ENCODE measurements around the gene BRSK1. TPM values are rescaled to one million over a fixed set of nuclear protein-coding genes. Genes with fewer than 3 reads are reported as not detected.

Gene BRSK1
- total RNA-seq, 1 donor from 2014 or later: 0.55 TPM

DNA sequence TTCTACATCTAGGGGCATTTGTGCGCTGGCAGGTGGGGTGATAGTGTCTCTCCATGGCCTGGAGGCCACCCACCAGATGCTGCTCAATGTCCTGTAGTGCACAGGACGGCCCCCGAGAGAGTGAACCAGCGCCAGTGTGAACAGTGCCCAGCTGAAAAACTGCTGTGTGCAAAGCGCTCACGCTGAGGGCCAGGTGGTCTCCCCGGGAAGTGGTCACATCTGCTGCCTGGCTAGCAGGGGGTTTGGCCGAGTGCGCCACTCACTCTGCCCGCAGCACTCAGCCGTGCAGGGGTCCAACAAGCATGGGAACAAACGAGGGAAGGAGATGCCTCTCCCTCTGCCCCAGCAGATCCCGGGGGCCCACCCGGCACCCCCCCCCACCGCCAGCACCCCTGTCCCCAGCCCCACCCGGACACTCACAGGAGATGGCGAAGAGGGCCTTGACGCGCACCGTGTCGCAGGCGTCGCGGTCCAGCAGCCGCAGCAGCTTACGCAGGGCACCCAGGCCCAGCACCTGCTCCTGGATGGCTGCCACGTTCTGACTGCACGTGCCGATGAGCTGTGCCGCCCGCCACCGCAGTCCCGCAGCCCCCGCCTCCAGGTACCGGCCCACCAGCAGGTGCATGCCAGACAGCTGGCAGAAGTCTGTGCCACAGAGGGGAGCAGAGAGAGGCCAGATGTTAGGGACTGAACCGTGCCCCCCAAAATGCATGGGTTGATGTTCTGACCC lies 9.7 kb upstream of the BRSK1 start:
- DNase-seq (ENCODE audit: low spot score) (no peak), ATAC-seq (no peak)

DNA sequence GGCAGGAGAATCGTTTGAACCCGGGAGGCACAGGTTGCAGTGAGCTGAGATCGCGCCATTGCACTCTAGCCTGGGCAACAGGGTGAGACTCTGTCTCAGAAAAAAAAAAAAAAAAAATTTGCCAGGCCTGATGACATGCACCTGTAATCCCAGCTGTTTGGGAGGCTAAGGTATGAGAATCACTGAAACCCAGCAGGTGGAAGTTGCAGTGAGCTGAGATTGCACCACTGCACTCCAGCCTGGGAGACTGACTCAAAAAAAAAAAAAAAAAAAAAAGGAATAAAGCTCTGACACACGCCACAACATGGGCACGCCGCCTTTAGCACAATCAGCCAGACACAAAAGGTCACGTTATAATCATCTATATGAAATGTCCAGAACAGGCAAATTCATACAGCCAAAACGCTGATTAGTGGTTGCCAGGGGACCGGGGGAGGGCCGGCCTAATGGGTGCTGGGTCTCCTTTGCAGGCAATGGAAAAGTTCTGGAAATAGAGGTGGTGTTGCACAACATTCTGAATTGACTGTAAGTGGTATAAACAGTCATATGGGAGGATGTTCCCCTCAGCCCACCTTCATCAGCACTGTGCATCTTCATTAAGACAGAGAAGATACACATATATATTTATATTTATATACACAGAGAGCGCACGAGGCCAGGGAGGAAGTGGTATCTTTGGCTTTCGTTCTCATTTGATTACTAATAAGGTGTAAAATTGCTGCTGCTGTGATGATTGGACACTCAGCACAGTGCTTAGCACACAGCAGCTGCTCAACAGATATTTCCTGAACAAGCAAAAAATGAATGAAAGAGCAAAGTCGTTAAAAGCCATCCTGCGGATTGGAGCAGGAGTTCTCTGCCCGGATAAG lies 7.7 kb upstream of the BRSK1 start:
- DNase-seq (ENCODE audit: low spot score) (no peak), ATAC-seq (no peak)

- ATAC-seq (no peak), DNase-seq (ENCODE audit: low spot score) (no peak)
Measured at GRCh38 chr19:55276720-55277430, 6.9 kb upstream of the BRSK1 start.

GRCh38 chr19:55277494-55277893 lies 6.3 kb upstream of the BRSK1 start:
- ATAC-seq: no peak
- DNase-seq (ENCODE audit: low spot score): no peak

DNA sequence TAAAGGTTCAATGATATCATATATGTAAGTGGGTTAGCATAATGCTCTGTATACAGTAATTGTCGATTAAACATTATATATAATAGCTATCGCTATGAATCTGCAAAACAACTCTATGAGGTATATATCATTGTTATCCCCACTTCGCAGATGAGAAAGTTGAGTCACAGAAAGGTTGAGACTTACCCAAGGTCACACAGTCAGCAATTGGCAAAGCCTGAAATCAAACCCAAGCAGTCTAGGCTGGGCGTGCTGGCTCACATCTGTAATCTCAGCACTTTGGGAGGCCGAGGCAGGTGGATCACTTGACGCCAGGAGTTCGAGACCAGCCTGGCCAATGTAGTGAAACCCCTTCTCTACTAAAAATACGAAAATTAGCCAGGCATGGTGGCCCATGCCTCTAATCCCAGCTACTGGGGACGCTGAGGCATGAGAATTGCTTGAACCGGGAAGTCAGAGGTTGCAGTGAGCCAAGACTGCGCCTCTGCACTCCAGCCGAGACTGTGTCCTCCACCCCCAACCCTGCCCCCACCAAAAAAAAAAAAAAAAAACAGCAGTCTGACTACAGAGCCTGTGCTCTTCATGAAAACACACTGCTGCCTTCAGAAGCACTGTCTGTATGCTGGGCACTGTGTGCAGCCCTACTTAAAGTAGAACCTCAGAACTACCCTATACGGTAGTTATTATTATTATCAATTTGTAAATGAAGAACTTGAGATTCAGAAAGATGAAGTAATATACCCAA lies 5.2 kb upstream of the BRSK1 start:
- no peak for ATAC-seq
- DNase-seq (ENCODE audit: low spot score): no peak

DNA sequence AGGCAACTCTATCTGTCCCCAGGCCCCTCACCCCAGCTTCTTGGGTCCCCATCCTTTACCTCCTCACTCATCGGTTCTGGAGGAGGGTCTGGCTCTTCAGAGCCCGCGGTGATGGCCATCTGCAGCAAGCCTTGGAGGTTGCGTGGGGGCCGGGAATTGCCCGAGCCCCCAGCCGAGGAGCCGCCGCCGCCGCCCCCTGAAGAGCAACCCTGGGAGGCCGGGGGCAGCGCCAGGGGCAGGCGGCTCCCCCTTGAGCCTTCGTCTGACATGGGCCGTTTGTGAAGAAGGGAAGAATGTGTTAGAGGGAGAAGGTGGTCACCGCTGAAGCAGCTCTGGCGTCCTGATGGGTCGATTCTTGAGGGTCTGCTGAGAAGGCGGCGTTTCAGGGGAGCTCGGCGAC lies 4.5 kb upstream of the BRSK1 start:
- ATAC-seq (no peak), DNase-seq (ENCODE audit: low spot score) (no peak)

GRCh38 chr19:55279770-55280643 lies 3.8 kb upstream of the BRSK1 start, which contains the start of gene HSPBP1:
TSS of gene HSPBP1 (minus strand) at chr19:55280110. CDS start at chr19:55279608, 502 bp downstream.
- peak; percentile 96 for ATAC-seq

DNA sequence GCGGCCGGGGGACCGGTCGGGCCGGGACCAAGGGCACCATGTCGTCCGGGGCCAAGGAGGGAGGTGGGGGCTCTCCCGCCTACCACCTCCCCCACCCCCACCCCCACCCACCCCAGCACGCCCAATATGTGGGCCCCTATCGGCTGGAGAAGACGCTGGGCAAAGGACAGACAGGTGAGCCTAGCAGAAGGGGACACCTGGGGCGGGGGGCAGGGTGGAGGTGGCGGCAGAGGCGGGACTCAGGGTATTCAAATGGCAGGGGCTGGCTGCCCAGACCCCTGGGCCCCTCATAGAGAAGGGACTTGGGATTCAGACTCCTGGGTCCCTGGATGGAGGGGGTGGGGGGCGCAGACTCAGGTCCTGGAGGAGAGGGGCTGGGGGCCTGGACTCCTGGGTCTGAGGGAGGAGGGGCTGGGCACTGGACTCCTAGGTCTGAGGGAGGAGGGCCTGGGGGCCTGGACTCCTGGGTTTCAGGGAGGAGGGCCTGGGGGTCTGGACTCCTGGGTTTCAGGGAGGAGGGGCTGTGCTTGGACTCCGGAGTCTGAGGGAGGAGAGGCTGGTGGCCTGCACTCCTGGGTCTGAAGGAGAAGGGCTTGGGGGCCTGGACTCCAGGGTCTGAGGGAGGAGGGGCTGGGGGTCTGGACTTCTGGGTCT lies 735 bp downstream of the BRSK1 start:
- ATAC-seq (no peak), DNase-seq (ENCODE audit: low spot score) (no peak)

More at GRCh38 chr19:55279770-55280643, 3.8 kb upstream of the BRSK1 start, which contains the start of gene HSPBP1:
- peak; percentile 97 for DNase-seq (ENCODE audit: low spot score)

DNA sequence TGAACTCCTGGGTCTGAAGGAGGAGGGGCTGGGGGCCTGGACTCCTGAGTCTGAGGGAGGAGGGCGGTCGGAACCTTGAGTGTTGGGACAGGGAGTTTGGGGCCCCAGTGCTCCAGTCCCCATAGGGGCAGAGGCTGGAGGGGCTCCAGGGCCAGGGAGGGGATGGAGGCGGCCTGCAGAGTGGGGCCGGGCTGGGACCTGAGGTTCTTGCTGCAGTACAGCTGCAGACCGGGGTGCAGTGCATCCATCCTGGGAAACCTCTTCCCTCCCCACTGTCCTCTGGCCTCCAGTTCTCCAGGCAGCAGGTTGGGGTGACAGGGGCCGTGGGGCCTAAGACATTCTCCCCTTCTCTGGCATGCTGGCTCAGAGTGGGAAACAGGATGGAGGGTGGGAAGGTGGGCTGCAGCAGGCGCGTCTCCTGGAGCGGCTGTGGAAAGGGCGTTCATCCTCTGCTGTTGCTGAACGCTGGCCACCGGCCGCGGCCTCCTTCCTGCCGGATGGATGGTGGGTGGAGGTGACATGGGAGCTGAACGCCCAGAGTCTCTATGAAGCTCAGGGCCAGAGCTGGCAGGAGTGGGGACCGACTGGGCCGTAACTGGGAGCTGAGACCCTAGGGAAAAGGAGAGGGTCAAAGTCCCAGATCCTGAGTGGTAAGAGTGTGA lies 1.6 kb downstream of the BRSK1 start:
- DNase-seq (ENCODE audit: low spot score) (no peak), ATAC-seq (no peak)

DNA sequence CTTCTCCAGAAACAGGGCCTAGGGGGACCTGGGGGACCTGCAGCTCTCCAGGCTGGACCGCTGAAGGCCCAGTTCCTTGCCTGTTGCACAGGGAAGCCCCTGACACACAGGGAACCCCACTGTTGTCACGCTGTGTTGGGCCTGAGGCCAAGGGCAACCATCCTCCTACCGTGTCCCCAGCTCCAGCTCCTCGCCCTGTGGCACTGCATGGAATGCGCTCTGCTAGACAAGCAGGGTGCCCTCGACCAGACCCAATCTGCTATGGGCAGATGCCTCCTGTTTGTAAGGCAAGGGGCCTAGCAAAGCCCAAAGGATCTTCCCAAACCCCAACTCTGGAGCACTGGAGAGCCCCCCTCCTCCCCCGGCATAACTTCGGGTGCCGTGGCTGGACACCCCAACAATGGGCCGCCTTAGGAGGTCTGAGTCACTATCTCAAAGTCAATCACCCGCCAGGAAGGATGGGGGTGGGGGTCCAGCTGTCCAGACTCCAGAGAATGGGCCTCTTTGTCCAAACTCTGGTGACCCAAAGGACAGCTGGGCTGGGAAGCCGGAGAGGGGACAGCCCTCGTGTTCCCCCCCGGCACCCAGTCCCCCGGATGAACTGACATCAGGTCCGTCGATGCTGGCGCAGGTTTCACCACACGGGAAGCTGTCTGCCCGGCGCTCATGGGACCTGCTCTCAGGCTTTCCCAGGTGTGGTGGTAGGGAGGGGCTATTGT lies 3.7 kb downstream of the BRSK1 start:
- DNase-seq (ENCODE audit: low spot score): no peak
- no peak for ATAC-seq

DNA sequence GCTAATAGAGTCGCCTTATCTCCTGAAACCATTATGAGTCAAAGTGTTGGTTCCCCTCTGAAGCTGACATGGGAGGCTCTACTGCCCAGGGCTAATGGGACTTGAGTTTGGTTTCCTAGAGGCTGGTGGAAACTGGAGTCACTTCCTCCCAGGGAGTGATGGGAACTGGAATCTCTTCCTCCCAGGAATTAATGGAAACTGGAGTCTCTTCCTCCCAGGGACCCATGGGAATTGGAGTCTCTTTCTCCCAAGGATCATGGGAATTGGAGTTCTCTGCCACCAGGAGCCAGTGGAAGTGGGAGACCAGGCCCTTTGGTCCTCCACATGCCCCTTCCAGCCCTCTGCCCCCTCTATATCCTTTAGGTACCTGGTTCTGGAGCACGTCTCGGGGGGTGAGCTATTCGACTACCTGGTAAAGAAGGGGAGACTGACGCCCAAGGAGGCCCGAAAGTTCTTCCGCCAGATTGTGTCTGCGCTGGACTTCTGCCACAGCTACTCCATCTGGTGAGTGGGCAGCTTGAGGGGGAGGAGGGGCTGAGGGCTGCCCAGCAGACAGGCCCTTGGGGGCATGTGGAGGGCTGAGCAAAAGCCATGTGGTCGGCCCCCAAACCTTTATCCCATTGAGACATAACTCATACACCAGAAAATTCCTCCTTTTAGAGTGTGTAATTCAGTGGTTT lies 5.5 kb downstream of the BRSK1 start:
- no peak for ATAC-seq
- no peak for DNase-seq (ENCODE audit: low spot score)

DNA sequence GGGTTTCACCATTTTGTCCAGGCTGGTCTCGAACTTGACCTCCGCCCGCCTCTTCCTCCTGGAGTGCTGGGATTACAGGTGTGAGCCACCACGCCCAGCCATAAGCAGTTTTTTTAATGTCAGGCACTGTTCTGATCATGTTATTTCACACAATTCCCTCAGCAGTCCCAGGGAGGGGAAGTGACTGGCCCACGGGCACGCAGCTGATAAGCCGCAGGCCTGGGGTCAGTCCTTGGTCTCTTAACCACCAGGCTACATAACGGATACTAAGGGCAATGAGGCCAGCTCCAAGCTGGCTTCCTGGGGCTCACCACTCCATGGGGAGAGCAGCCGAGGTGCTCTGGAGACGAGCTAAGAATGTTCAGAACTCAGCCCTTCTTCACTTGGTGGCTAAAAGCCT lies 13.5 kb downstream of the BRSK1 start:
- DNase-seq (ENCODE audit: low spot score): no peak
- ATAC-seq: no peak

- ATAC-seq (no peak), DNase-seq (ENCODE audit: low spot score) (no peak)
Measured at GRCh38 chr19:55299991-55300390, 16.2 kb downstream of the BRSK1 start.

DNA sequence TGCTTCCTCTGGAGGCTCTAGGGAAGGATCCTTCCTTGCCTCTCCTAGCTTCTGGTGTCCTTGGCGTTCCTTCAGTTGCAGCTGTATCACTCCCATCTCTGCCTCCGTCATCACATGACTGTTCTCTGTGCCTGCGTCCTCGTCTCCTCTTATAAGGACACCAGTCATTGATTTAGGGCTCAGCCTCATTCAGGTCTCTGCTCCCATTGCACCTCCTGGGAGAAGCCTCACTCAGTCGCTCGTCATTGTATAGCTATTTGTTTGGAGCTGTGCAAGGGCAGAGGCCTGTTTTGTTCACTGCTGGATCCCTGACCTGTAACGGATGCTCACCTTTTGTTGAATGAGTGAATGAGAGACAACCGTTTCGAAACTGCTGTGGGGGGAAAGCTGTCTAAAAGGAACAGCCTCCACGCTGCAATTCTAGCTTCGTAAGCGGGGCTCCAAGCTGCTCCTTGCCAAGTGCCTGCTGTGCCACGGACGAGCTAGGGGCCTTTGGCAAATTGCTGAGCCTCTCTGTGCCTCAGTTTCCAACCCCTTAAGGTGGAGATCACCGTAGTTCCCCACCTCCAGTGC lies 17.2 kb downstream of the BRSK1 start:
- ATAC-seq: no peak
- DNase-seq (ENCODE audit: low spot score): no peak

DNA sequence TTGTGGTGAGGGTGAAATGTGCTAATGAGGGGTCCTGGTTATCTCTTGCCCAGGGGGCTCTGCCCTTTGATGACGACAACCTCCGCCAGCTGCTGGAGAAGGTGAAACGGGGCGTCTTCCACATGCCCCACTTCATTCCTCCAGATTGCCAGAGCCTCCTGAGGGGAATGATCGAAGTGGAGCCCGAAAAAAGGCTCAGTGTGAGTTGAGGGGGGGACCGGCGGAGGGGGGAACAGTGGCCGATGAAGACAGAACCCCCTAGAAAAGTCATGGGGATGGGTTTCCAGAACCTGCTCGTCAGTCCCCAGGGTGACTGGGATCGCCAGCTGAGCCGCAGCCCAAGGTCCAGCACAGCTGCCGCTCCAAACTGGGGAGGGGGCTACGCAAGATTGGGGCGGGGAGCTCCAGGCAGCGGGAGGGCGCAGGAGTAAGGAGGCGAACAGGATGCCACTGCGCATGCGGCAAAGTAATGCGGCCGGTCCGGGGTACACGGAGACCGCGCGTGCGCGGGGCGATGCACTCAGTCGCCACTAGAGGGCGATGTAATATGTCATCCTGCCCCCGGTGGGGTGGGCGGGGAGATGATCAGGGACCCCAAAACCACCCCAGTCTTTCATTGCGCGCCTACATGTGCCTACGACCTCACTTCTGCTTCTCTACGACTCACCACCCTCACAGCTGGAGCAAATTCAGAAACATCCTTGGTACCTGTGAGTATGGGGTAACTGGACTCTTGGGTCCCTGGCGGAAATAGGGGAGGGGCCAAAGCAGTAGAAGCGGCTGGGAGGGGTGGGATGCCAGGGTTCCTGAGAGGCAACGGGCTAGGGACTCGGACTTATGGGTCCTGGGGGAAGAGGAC lies 17.9 kb downstream of the BRSK1 start:
- ATAC-seq (peak; percentile 95), DNase-seq (ENCODE audit: low spot score) (peak; percentile 87)

- ATAC-seq: no peak
- DNase-seq (ENCODE audit: low spot score): no peak
Measured at GRCh38 chr19:55302318-55302703, 18.5 kb downstream of the BRSK1 start.
